ENCODE data around the gene LRRC15.

Gene LRRC15

GRCh38 chr3:194306109-194306686, 63.3 kb downstream of the LRRC15 start:
- Histone ChIP-seq H3K4me3 (ENCODE audit: low read depth in 1 of 2, low read length in 2 of 2) (no peak overlapping the region), H3K36me3 (ENCODE audit: insufficient read depth, low read length) (no peaks in the 10 kb centered on the region), H3K27ac (ENCODE audit: low read depth, low read length) (no peak overlapping the region), H3K9me3 (ENCODE audit: low read length) (no peaks in the 10 kb centered on the region), H3K9ac (ENCODE audit: low read length) (no peak overlapping the region), H3K4me1 (ENCODE audit: insufficient read depth, low read length) (peaks cover 8% of the 10 kb centered on the region), H3K27me3 (ENCODE audit: control insufficient read depth in 1 of 2, insufficient read depth in 2 of 2, low read length in 2 of 2) (no peaks in the 10 kb centered on the region)

GRCh38 chr3:194305356-194306108, 64.0 kb downstream of the LRRC15 start:
- Histone ChIP-seq H3K27ac (ENCODE audit: low read depth, low read length) (no peak overlapping the region), H3K4me1 (ENCODE audit: insufficient read depth, low read length) (peaks cover 9% of the 10 kb centered on the region), H3K27me3 (ENCODE audit: control insufficient read depth in 1 of 2, insufficient read depth in 2 of 2, low read length in 2 of 2) (no peaks in the 10 kb centered on the region), H3K36me3 (ENCODE audit: insufficient read depth, low read length) (no peaks in the 10 kb centered on the region), H3K9me3 (ENCODE audit: low read length) (no peaks in the 10 kb centered on the region), H3K4me3 (ENCODE audit: low read depth in 1 of 2, low read length in 2 of 2) (no peak overlapping the region), H3K9ac (ENCODE audit: low read length) (no peak overlapping the region)

Data from muscle layer of colon (tissue), 2 donors.